Head of caudate nucleus (tissue), 42 donors: ENCODE data around the gene SURF6.

Experiments used
- DNase-seq, 42 donors: peaks; one replicate each; pipeline versions ENCODE4 v3.0.0 to v3.0.0-alpha.2; 2020 to 2021; ENCODE audit warnings: mixed read lengths in 7 of 42
- intact Hi-C: fragments of 100-400 bp; cut with DNase I; formaldehyde crosslinking; loops from one replicate; pipeline ENCODE4 v1.15.0; 2022

Gene SURF6

DNA sequence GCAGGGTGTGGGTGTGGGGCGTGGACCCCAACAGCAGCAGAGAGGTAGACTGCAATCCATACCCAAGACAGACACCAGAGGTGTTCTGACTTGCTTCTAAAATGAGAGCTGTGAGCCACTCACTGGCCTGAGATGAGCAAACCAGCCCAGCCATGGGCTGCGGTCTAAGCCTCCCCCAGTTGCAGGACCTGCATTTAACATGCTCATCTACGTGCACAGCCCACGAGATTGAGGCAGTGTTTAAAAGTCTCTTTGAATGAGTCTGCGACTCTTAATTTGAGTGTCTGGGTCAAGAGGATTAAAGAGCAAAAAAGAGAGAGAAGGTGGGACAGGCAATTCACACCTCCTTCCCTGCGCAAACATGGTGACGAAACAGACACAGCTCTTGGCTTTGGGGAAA, 33.9 kb upstream of the SURF6 start:
- intact Hi-C loops = no loop called here
- DNase-seq = no peak

DNA sequence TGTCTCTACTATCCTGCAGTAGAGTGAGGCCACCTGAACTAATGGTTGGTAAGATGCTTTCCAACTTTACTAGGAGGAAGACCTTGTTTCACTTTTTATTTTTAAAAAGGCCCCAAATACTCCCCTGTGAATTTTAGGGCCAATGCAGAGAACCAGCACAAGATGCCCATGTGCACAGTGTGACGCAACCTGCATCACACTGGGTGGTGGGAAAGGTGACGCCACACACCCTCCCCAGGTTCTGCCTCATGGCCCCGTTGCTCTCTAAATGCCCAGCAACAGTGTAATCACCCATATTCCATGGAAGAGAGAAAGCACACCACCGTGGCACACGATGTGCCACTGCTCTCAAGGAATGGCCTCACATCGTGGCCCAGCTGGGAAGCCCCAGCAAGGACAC, 33.4 kb upstream of the SURF6 start:
- intact Hi-C loops = no loop called here
- no peak for DNase-seq

DNA sequence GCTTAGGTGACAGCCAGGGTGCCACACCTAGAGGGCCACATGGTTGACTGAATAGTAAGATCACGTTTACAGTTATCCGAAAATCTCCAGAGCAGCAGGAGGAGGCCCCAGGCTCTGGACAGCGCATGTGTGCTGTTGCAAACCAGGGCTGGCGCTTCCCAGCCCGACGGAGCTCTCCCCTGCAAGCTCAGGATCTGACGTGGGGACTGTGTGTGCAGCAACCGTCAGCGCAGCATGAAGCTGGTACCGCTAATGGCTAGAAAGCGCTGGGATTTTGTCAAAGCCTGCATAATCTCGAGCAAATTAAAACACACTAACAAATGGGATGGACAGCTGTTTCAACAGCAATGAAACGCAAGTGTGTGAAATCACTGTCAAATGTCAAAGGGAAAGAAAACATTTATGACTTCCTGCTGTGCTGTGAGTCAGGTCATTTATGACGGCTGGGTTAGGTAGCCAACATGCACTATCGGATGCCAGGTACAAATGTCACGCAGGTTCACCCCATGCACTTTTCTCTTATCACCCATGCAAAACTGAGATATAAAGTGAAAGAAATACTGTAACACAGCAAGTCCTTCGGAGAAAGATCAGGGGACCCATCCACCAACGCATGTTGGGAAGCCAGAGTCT, 32.4 kb upstream of the SURF6 start:
- intact Hi-C loops = no loop called here
- DNase-seq = no peak

DNA sequence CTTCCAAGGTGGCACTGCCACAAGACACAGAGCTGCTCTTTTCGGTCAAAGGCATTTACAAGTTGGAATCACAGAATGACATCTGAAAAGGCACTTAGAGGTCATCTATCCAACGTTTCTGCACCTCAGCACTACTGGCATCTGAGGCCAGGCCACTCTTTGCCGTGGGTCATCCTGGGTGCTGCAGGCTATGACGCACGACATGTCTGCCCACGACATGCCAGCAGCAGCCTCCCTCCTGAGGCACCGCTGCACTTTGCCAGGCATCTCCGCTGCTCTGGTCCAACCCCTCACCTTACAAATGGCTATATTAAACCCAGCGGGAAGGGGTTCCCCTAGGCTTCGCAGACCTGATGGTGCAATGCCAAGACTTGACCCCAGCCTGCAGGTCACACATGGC, 31.8 kb upstream of the SURF6 start:
- intact Hi-C loops = no loop called here
- no peak for DNase-seq

DNA sequence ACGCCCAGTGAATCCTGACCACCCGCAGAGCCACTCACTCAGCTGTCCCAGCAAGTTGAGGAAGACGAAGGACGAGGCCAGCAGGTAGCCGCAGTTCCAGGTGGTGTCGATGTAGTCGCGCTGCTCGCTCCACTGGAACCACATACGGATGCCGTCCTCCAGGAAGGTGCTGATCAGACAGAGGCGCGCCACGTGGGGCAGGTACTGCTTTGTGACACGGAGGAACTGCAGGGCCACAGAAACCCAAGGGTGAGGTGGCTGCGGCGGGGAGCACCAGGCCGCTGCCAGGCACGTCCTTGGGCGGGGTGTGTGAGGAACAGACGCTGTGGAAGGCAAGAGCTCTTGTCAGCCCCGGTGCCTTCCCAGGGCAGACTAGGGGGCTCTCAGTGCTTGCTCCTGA, 31.2 kb upstream of the SURF6 start:
- intact Hi-C loops = no loop called here
- DNase-seq = no peak

DNA sequence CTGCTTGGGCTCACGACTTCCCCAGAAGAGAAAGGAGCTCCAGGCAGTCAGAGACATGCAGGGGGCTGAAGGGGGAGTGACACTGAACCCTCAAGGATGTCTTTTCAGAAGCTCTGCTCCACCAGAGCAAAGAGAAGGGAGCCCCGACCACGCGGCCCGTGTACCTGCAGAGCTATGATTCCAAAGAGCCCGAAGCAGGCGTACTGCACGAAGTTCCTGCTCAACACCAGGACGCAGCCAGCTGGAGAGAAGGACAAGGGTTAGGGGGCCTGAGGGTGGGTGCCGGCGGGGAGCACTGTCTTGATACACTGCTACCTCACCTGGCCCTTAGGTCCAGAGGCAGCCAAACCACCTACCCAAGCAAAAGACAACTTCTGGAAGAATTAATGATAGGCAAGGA, 30.4 kb upstream of the SURF6 start:
- DNase-seq = no peak
- intact Hi-C loops = no loop called here

DNA sequence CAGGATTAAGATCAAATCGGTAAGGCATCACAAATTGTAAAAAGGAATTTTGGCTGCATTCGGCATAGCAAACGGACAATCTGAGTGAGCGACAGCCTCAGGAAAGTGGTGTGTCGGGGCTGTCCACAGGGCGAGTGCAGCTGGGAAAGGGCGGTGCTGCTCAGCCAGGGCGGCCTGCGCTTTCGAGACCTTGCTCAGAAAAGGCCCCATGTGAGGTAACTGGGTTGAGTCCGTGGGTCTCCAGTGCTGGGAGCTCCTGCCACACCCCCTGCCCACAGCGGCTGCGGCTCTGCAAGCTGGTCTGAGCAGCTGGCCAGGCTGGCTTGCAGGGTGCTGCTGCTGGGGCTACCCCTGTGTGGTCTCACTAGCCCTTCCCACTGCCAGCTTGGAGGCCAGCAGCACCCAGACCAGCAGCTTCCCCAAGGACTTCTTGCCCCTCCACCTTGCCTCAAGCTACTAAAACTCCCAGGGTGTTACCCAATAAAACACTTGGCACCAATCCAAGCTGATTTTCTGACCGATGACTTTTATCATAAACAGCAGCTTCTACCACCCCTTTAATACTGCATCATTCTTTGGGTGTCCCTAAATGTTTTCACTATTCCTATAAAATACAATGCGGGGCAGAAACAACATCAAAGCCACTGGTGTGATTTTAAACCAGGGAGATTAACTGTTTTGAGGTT, 26.5 kb upstream of the SURF6 start:
- intact Hi-C loops = no loop called here
- no peak for DNase-seq

DNA sequence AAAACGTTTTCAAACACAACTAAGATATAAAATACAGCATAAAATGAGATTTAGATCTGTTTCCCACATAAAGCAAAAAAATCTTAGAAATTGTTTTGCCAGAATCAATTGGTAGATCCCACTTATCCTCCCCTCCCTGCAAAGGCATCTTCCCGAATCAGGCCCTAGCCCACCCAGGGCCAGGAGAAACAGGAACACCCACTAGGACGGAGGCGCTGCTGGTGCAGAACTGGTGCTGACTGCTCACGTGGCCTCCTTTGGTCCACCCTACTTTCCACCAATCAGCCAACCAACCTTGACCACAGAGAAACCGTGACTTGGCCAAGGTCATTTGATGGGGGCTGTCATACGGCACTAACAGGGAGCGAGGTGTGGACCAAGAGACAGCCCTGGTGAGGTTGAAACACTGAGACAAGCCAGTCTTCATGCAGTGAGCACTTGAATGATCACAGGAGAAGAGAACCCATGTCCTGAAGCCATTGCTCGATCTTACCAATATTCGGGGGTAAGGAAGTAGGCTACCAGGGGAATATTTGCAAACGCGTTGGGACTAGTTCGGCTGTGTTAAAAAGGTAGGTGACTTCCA, 25.6 kb upstream of the SURF6 start:
- intact Hi-C loops = no loop called here
- no peak for DNase-seq

DNA sequence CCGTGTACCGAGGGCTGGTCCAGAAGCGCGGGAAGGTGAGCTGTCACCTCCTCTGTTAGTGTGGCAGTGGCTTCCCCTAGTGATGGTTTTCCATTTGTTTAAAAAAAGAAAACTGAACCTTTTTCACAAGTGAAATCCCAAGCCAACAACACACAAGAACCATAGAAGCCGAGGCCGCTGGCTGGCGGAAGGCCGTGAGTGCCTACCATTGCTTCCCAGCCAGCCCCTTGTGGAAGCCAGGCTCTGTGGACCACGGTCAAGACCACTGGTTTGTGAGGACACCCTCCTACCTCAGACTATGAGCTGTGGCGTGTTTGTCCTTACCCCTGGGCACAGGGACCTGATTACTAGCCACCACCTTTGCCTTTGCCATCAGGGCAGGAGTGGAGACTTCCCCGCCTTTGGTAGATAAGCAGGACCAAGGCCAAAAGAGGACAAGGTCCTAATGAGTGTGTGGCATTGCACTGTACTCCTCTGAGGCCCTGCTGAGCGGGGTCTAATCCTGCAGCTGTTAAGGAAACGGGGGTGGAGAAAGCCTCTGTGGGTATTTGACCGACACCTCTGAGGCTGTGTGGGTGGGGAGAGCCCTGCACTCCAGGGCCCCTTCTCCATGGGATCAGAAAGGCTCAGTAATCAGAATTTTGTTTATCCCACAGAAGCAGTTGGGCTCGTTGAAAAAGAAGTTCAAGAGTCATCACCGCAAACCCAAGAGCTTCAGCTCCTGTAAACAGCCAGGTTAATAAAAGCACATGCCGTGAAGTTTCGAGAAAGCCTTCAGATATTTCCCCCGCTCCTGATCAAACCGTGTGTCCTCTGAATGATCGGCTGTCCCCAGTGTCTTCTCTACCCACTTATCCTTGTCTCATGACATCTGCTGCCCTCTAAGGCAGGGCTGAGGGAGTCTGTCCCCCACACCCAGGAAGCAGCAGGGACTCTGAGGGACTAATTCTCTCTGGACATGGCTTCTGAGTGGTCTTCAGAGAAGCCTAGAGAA, 24.7 kb upstream of the SURF6 start:
- intact Hi-C loops = no loop called here
- DNase-seq = no peak

DNA sequence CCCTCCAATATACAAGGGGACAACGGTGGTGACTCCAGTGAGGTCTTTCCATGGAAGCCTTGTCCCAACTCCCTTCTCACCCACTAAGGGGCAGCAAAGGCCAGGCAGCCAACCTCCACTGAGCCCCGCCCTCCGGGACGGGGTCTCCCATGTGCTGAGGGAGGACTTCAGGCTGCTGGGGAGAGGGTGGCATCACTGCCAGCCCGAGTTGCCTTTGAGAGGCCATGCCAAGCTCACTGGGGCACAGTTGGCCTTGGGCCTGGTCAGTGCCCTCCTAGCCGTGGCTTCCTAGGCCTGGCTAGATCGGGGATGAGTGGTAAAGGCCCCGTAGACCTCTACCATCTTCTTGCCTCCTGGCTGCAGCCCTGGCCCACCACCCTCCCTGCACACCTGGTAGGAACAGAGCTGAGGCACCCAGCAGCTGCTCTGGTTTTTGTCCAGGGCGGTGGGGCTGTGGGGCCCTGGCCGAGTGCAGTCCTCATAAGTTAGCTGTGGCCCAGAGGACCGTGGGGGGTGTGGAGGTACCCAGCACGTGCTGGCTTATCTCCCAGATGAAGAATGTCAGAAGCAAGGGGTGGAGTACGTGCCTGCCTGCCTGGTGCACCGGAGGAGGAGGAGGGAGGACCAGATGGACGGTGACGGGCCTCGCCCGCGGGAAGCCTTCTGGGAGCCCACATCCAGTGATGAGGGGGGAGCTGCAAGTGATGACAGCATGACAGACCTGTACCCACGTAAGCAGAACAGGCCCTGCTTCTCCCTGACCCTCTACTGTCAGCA, 23.6 kb upstream of the SURF6 start:
- intact Hi-C loops = loop anchor here (10.0 kb wide), 2 partner anchors 55 to 115 kb away; partner anchors contain the start of genes REXO4 and SLC2A6
- DNase-seq = peak in 1 of 42 donors; percentile 24

DNA sequence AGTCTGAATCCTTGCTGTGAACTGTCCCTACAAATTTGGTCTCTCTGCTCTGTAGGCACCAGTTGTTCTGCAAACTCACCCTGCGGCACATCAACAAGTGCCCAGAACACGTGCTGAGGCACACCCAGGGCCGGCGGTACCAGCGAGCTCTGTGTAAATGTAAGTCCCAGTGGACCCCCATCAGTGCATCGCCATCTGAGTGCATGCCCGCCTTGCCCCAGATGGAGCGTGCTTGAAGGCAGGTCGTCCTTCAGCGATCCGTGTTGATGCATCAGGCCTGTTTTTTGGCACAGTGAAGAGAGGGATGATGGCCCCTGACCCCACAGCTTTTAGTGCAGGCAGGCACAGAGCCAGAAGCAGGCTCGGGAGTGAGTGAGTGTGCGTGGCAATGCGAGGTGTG, 21.7 kb upstream of the SURF6 start:
- intact Hi-C loops = loop anchor here (10.0 kb wide), 2 partner anchors 57 to 117 kb away; partner anchors contain the start of genes REXO4 and SLC2A6

DNA sequence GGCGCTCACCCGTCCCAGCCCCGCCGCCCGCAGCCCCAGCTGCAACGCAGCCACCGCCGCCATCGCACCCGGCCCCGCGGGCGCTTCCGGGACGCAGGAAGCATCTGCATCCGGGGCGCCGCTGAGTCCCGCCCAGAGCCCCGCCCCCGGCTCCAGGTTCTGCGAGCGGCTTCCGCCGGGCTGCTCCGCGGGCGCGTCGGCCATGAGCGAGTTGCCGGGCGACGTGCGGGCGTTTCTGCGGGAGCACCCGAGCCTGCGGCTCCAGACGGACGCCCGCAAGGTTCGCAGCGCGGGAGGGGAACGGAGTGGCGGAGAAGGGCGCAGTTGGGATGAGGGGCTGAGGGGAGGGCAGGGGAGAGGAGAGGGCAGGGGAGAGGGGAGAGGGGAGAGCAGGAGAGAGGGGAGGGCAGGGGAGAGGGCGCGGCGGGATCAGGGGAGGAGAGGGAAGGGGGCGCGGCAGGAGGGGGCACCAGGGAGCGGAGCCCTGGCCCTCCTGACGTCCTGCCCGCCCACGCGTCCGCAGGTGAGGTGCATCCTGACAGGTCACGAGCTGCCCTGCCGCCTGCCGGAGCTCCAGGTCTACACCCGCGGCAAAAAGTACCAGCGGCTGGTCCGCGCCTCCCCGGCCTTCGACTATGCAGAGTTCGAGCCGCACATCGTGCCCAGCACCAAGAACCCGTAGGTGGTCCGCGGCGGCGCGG, 20.6 kb upstream of the SURF6 start, which contains the start of the genes SURF1 and SURF2:
Gene SURF1, minus strand, starts transcription at position 97 of the 701 bp plus-strand sequence. Its CDS starts 34 bp downstream, at position 63.
Gene SURF2, plus strand, starts transcription at position 160 of the 701 bp plus-strand sequence. Its CDS starts 43 bp downstream, at position 203.
- intact Hi-C loops = loop anchor here (10.0 kb wide), 2 partner anchors 58 to 118 kb away; partner anchors contain the start of genes REXO4 and SLC2A6
- peak; percentile 62 to 95 (median 90) for DNase-seq

More for the DNA sequence above, 21.7 kb upstream of the SURF6 start:
- no peak for DNase-seq

DNA sequence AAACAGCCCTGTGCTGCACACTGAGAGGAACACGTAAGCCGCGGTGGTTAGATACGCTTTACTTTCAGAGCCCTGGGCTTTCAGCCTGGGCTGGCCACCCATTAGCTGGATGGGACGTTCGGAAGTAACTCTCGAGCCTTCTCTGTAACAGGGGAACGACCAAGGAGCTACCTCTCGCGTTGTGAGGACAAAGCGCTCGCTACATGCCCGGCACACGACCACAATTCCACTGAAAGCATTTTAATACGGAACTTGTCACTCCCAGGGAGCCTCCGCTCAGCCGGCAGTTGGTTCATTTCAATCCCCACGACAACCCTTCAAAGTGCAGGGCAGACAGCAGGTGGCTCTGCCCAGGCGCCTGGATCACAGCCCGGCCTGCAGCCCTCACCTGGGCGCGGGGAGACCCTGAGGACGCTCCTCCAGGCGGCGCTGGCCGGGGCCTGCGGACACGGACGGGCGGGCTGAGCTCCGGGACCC, 19.9 kb upstream of the SURF6 start:
- peak in 1 of 42 donors; percentile 42 for DNase-seq
- intact Hi-C loops = loop anchor here (10.0 kb wide), 2 partner anchors 59 to 119 kb away; partner anchors contain the start of genes REXO4 and SLC2A6

DNA sequence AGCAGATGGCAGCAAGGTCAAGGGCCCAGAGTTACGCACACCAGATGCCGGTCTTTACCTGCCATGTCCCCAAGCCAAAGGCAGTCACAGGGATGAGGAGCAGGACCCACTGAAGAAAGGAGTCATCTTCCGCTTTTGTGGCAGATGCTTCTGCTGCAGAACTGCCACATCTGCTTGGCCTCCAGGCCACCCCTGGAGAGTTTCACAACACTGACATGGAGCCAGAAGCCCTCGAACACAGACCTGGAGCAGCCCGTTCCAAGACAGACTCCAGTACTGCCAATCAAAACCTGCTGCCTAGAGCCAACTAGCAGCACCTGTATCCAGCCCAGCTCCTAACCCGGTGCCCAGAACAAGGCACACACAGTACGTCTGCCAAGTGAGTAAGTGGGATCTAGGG, 18.8 kb upstream of the SURF6 start:
- intact Hi-C loops = loop anchor here (10.0 kb wide), 2 partner anchors 60 to 120 kb away; partner anchors contain the start of genes REXO4 and SLC2A6
- DNase-seq = no peak

DNA sequence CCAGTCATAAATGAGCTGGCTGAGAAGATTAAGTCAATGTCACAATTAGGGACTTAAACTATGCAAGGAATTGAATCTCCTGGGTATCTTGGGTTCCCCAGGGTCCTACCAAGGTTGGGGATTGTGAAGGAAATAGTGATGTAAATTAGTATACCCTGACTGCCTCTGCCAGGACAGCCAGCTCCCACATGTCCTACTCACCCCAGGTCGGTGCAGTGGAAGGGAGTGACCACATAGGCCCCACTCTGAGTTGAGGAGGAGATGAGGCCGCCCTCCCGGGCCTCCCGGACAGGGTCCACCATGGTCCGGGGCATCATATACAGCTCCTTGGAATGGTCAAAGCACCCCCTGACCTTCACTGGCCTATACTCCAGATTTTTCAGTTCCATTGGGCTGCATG, 17.6 kb upstream of the SURF6 start:
- intact Hi-C loops = loop anchor here (10.0 kb wide), 2 partner anchors 61 to 121 kb away; partner anchors contain the start of genes REXO4 and SLC2A6

DNA sequence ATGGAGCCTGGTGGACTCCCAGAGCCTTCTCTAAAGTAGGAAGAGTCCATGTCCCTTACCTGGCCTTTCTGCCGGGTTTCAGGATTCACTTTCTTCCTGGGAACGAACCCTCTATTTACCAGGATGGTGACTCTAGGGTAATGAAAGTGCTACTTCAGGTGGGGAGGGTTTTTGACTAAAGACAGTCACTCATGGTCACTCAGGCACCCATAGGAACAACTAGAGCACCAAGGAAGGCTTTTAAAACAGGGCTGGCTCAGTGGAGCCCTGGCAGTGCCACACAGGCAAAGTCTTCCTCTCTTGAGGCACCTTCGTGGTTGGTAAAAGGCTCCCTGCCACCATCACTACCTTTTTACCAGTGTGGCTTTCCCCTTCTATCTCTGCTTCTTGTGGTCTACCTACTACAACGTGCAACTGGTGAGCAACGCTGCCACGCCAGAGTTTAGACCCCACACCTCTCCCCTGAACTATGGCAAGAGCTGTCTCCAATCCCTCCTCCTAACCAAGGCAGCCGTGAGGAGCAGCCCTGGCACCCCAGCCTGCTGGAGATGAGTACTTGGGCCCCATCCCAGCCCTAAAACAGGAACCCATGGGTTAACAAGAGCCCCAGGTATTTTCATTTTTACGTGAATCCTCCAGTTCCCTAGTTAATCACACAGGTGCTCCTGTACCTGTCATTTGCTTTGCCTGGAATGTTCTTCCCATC, 16.8 kb upstream of the SURF6 start:
- intact Hi-C loops = loop anchor here (10.0 kb wide), 2 partner anchors 62 to 122 kb away; partner anchors contain the start of genes REXO4 and SLC2A6
- DNase-seq = no peak

More for the DNA sequence above, 17.6 kb upstream of the SURF6 start:
- no peak for DNase-seq
